ENCODE measurements around the gene WDR81.

DNA sequence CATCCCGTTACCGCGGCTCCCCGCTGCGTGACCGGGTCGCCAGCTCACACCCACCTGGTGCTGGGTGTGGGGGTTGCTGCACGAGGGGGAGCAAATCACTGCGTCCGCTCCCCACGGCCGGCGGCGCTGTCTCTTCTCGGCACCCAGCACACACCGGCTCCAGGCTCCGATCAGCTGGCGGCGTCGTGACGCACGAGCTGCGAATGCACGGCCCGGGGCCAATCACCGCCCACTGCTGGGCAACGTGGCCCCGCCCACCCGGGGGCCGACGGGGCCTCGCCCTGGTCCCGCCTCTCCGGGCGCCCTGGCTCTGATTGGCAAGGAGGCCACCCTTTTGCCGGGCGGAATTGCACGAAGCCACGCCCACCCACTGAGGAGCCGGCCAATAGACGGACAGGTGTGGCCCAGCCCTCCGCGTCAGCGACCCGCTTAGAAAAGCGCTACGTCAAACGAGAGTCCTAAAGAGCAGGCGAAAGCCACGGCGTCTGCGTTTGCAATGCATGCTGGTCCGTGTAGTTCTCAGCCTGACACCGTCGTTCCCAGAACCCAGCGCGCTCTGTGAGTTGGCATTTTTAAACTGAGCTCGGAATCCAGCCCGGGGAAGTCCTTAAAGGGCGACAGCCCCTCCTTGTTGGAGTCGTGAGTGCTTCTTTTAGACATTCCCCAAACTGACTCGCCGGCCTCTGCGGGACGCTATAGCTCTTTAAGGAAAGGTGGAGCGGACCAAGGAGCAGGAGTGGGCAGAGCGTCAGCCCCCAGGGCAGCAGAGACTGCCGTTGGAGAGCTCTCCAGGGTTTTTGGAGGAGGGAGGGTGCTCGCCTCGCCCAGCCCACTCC, 8.2 kb upstream of the WDR81 start:
- TF ChIP-seq ARNTL (CRISPR knock-in tag; IDR thresholded peaks at IDR 0.05; ENCODE audit: borderline replicate concordance, low read depth) (no peak), OSR1 (CRISPR knock-in tag; IDR thresholded peaks at IDR 0.05) (no peak), ZFP3 (CRISPR knock-in tag; IDR thresholded peaks at IDR 0.05) (no peak), SNAI2 (CRISPR knock-in tag; IDR thresholded peaks at IDR 0.05) (no peak), PPARA (CRISPR knock-in tag; IDR thresholded peaks at IDR 0.05; ENCODE audit: borderline replicate concordance) (no peak), ISL1 (CRISPR knock-in tag; IDR thresholded peaks at IDR 0.05) (no peak), ZNF565 (CRISPR knock-in tag; conservative IDR thresholded peaks at IDR 0.05; ENCODE audit: low read depth) (no peak), CSDC2 (CRISPR knock-in tag; IDR thresholded peaks at IDR 0.05) (no peak), TSHZ2 (CRISPR knock-in tag; IDR thresholded peaks at IDR 0.05) (no peak), RARB (CRISPR knock-in tag; IDR thresholded peaks at IDR 0.05) (no peak), ESRRG (CRISPR knock-in tag; IDR thresholded peaks at IDR 0.05) (no peak)
- TF ChIP-seq, protein P1, sequence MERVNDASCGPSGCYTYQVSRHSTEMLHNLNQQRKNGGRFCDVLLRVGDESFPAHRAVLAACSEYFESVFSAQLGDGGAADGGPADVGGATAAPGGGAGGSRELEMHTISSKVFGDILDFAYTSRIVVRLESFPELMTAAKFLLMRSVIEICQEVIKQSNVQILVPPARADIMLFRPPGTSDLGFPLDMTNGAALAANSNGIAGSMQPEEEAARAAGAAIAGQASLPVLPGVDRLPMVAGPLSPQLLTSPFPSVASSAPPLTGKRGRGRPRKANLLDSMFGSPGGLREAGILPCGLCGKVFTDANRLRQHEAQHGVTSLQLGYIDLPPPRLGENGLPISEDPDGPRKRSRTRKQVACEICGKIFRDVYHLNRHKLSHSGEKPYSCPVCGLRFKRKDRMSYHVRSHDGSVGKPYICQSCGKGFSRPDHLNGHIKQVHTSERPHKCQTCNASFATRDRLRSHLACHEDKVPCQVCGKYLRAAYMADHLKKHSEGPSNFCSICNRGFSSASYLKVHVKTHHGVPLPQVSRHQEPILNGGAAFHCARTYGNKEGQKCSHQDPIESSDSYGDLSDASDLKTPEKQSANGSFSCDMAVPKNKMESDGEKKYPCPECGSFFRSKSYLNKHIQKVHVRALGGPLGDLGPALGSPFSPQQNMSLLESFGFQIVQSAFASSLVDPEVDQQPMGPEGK (CRISPR knock-in tag; IDR thresholded peaks at IDR 0.05; ENCODE audit: borderline replicate concordance): no peak

Measured in SK-N-SH treated with all-trans-retinoic acid at 6 μM for 48 hours (cell line).